ENCODE results near the gene ABLIM3.

The ABLIM3 gene

GRCh38 chr5:149229298-149229937, 88.1 kb downstream of the ABLIM3 start:
- no peak overlapping the region for H3K4me3 ChIP-seq (ENCODE audit: insufficient read length, low read depth)
- no peaks in the 10 kb centered on the region for H3K36me3 ChIP-seq (ENCODE audit: insufficient read depth, insufficient read length, low read length)
- H3K27me3 ChIP-seq (ENCODE audit: insufficient read depth, insufficient read length): no peaks in the 10 kb centered on the region
- no peak overlapping the region for H3K9ac ChIP-seq (ENCODE audit: insufficient read length, low read depth)
- no peaks in the 10 kb centered on the region for H3K4me1 ChIP-seq (ENCODE audit: insufficient read depth, insufficient read length)
- no peak for DNase-seq (ENCODE audit: low read depth, low spot score)
- TF ChIP-seq SUZ12 (IDR thresholded peaks at IDR 0.05; ENCODE audit: extremely low read depth, insufficient read depth, insufficient read length): no peak
- no peak for TF ChIP-seq YY1 (IDR thresholded peaks at IDR 0.05; ENCODE audit: insufficient read depth, insufficient read length)
- TF ChIP-seq ZNF274 (IDR thresholded peaks at IDR 0.05; ENCODE audit: low read depth, low read length): no peak
- no peaks in the 10 kb centered on the region for H3K9me3 ChIP-seq (ENCODE audit: insufficient read depth, low read length)

DNA sequence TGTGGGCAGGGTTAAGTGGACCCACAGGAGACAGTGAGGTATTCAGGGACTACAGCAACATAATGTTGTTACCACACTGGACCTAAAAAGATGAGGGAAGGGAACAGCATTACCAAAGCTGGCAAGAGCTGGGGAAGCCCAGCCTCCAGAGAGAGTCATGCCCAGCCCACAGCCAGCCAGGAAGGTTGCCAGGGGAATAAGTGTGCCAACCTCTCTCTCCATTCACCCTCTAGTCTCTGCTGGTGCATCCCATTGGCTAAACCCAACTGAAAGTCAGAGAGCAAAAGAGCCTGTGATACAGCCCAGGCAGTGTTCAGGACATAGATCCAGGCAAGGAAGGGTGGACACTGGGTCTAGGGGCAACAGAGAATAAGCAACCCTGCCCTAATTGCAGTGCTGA, 94.5 kb downstream of the ABLIM3 start:
- Histone ChIP-seq H3K27me3 (ENCODE audit: insufficient read depth, insufficient read length) (no peaks in the 10 kb centered on the region), H3K9ac (ENCODE audit: insufficient read length, low read depth) (no peak overlapping the region), H3K4me1 (ENCODE audit: insufficient read depth, insufficient read length) (peaks cover 2% of the 10 kb centered on the region), H3K4me3 (ENCODE audit: insufficient read length, low read depth) (no peak overlapping the region), H3K36me3 (ENCODE audit: insufficient read depth, insufficient read length, low read length) (no peaks in the 10 kb centered on the region), H3K9me3 (ENCODE audit: insufficient read depth, low read length) (no peaks in the 10 kb centered on the region)
- DNase-seq (ENCODE audit: low read depth, low spot score): no peak
- TF ChIP-seq SUZ12 (IDR thresholded peaks at IDR 0.05; ENCODE audit: extremely low read depth, insufficient read depth, insufficient read length): no peak
- no peak for TF ChIP-seq YY1 (IDR thresholded peaks at IDR 0.05; ENCODE audit: insufficient read depth, insufficient read length)
- no peak for TF ChIP-seq ZNF274 (IDR thresholded peaks at IDR 0.05; ENCODE audit: low read depth, low read length)

GRCh38 chr5:149237662-149238061, 96.4 kb downstream of the ABLIM3 start:
- DNase-seq (ENCODE audit: low read depth, low spot score): no peak
- Histone ChIP-seq H3K9ac (ENCODE audit: insufficient read length, low read depth) (no peak overlapping the region), H3K4me1 (ENCODE audit: insufficient read depth, insufficient read length) (peaks cover 2% of the 10 kb centered on the region), H3K36me3 (ENCODE audit: insufficient read depth, insufficient read length, low read length) (no peaks in the 10 kb centered on the region), H3K27me3 (ENCODE audit: insufficient read depth, insufficient read length) (no peaks in the 10 kb centered on the region), H3K9me3 (ENCODE audit: insufficient read depth, low read length) (no peaks in the 10 kb centered on the region), H3K4me3 (ENCODE audit: insufficient read length, low read depth) (no peak overlapping the region)
- TF ChIP-seq ZNF274 (IDR thresholded peaks at IDR 0.05; ENCODE audit: low read depth, low read length) (no peak), SUZ12 (IDR thresholded peaks at IDR 0.05; ENCODE audit: extremely low read depth, insufficient read depth, insufficient read length) (no peak), YY1 (IDR thresholded peaks at IDR 0.05; ENCODE audit: insufficient read depth, insufficient read length) (no peak)

DNA sequence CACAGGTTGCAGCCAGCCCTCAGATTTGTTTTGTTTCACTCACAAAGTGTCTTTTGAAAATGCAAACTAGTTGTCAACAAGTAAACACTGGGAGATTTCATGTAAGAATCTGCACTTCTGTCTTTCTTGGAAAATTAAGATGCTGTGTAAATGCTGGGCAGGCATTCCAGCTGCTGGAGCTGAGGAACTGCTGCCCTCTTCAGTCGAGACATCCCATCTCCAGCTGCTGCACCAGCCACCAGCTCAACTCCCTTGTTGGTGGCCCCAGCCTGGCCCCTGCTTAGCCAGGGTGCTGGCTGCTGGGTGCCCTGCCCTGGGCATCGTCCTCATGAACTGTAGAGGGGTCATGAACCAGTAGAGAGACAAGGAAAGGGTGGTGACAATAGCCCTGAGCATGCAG, 97.2 kb downstream of the ABLIM3 start:
- Histone ChIP-seq H3K4me1 (ENCODE audit: insufficient read depth, insufficient read length) (peaks cover 2% of the 10 kb centered on the region), H3K27me3 (ENCODE audit: insufficient read depth, insufficient read length) (no peaks in the 10 kb centered on the region), H3K36me3 (ENCODE audit: insufficient read depth, insufficient read length, low read length) (no peaks in the 10 kb centered on the region), H3K4me3 (ENCODE audit: insufficient read length, low read depth) (no peak overlapping the region), H3K9me3 (ENCODE audit: insufficient read depth, low read length) (no peaks in the 10 kb centered on the region), H3K9ac (ENCODE audit: insufficient read length, low read depth) (no peak overlapping the region)
- DNase-seq (ENCODE audit: low read depth, low spot score): no peak
- TF ChIP-seq SUZ12 (IDR thresholded peaks at IDR 0.05; ENCODE audit: extremely low read depth, insufficient read depth, insufficient read length) (no peak), ZNF274 (IDR thresholded peaks at IDR 0.05; ENCODE audit: low read depth, low read length) (no peak)

DNA sequence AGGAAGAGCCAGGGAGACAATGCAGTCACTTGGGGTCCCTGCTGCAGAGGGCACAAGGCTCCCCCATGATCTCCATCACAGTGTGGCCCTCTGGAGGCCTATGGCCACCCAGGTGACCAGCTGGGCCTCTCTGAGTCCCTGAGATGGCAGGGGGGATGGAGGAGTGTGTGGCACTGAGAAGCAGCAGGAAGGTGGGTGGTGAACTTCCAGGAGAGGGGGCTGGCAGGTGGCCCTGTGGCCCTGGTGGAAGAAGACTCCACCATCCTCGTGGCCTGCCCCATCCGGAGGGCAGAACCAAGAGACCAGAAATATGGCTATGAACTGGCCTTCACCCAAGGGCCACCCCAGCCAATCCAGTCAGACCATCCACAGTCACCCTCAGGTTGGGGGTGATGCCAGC, 98.6 kb downstream of the ABLIM3 start:
- H3K27me3 ChIP-seq (ENCODE audit: insufficient read depth, insufficient read length): no peaks in the 10 kb centered on the region
- no peak for DNase-seq (ENCODE audit: low read depth, low spot score)
- H3K9me3 ChIP-seq (ENCODE audit: insufficient read depth, low read length): no peaks in the 10 kb centered on the region
- no peak overlapping the region for H3K9ac ChIP-seq (ENCODE audit: insufficient read length, low read depth)
- H3K36me3 ChIP-seq (ENCODE audit: insufficient read depth, insufficient read length, low read length): no peaks in the 10 kb centered on the region
- peaks cover 2% of the 10 kb centered on the region for H3K4me1 ChIP-seq (ENCODE audit: insufficient read depth, insufficient read length)
- TF ChIP-seq ZNF274 (IDR thresholded peaks at IDR 0.05; ENCODE audit: low read depth, low read length) (no peak), YY1 (IDR thresholded peaks at IDR 0.05; ENCODE audit: insufficient read depth, insufficient read length) (no peak), SUZ12 (IDR thresholded peaks at IDR 0.05; ENCODE audit: extremely low read depth, insufficient read depth, insufficient read length) (no peak)
- no peak overlapping the region for H3K4me3 ChIP-seq (ENCODE audit: insufficient read length, low read depth)

- DNase-seq (ENCODE audit: low read depth, low spot score): no peak
- H3K4me3 ChIP-seq (ENCODE audit: insufficient read length, low read depth): no peak overlapping the region
- H3K27me3 ChIP-seq (ENCODE audit: insufficient read depth, insufficient read length): no peaks in the 10 kb centered on the region
- TF ChIP-seq SUZ12 (IDR thresholded peaks at IDR 0.05; ENCODE audit: extremely low read depth, insufficient read depth, insufficient read length): no peak
- no peak for TF ChIP-seq ZNF274 (IDR thresholded peaks at IDR 0.05; ENCODE audit: low read depth, low read length)
- no peak for TF ChIP-seq YY1 (IDR thresholded peaks at IDR 0.05; ENCODE audit: insufficient read depth, insufficient read length)
- no peaks in the 10 kb centered on the region for H3K36me3 ChIP-seq (ENCODE audit: insufficient read depth, insufficient read length, low read length)
- no peaks in the 10 kb centered on the region for H3K9me3 ChIP-seq (ENCODE audit: insufficient read depth, low read length)
- H3K9ac ChIP-seq (ENCODE audit: insufficient read length, low read depth): no peak overlapping the region
- peaks cover 2% of the 10 kb centered on the region for H3K4me1 ChIP-seq (ENCODE audit: insufficient read depth, insufficient read length)
These were observed 99.2 kb downstream of the ABLIM3 start for GRCh38 chr5:149240354-149240998.

DNA sequence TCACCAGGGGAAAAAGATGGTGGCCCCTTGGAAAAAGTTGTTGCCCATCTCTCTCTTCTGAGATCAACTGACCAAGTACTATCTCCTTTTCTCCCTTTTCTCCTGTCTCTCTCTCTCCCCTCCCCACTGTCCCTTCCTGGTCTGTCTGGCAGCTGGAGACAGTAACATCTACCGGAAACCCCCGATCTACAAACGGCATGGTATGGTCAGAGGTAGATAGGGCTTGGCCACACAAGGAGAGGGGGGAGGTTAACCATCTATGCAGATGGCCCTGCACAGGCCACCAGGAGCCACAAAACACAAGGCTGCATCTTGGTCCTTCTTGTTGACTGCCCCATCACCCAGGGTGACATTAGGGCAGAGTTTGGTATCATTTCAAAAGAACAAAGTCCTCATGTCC, 101.0 kb downstream of the ABLIM3 start:
- Histone ChIP-seq H3K4me1 (ENCODE audit: insufficient read depth, insufficient read length) (peaks cover 2% of the 10 kb centered on the region), H3K4me3 (ENCODE audit: insufficient read length, low read depth) (no peak overlapping the region), H3K9ac (ENCODE audit: insufficient read length, low read depth) (no peak overlapping the region), H3K27me3 (ENCODE audit: insufficient read depth, insufficient read length) (no peaks in the 10 kb centered on the region), H3K9me3 (ENCODE audit: insufficient read depth, low read length) (no peaks in the 10 kb centered on the region), H3K36me3 (ENCODE audit: insufficient read depth, insufficient read length, low read length) (no peaks in the 10 kb centered on the region)
- no peak for DNase-seq (ENCODE audit: low read depth, low spot score)
- TF ChIP-seq YY1 (IDR thresholded peaks at IDR 0.05; ENCODE audit: insufficient read depth, insufficient read length): no peak
- no peak for TF ChIP-seq ZNF274 (IDR thresholded peaks at IDR 0.05; ENCODE audit: low read depth, low read length)
- TF ChIP-seq SUZ12 (IDR thresholded peaks at IDR 0.05; ENCODE audit: extremely low read depth, insufficient read depth, insufficient read length): no peak
